Measurements from ENCODE around the gene TAF4B. TPM values are rescaled to one million over a fixed set of nuclear protein-coding genes. Genes with fewer than 3 reads are reported as not detected.
"Not testable (repeated sequence)": the region's sequence is repeated elsewhere in the genome, so short reads cannot be mapped to it uniquely, and the experiment has no call there.

The TAF4B gene
- total RNA-seq, 2 donors from 2014 or later: 2.5 to 2.7 TPM

DNA sequence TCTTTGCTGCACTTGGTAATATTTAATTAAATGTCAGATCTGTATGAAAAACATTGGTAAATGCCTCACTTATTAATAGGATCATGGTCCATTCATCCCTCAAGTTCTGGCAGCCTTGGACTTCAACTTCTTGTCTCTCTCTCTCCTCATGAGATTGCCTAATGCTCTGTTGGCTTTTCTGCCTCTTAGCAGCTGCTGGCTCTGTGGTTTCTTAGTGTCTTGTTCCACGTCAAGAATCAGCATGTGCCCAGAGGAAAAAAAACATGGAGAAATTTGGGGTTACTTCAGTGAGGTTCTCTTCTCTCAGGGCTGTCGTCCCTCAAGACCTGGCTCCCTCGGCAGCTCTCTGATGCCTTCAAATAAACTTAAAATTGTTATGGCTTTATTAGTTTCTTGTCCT, 75.4 kb downstream of the TAF4B start:
- DNase-seq: no peak
- no peaks in the 10 kb centered on the region for H3K9me3 ChIP-seq
- no peaks in the 10 kb centered on the region for H3K36me3 ChIP-seq
- H3K4me1 ChIP-seq: no peaks in the 10 kb centered on the region
- H3K27me3 ChIP-seq: no peaks in the 10 kb centered on the region
- H3K4me3 ChIP-seq: no peak overlapping the region
- no peak overlapping the region for H3K9ac ChIP-seq (ENCODE audit: low read depth in 2 of 2, low read length in 2 of 2)
- TF ChIP-seq, protein P1, sequence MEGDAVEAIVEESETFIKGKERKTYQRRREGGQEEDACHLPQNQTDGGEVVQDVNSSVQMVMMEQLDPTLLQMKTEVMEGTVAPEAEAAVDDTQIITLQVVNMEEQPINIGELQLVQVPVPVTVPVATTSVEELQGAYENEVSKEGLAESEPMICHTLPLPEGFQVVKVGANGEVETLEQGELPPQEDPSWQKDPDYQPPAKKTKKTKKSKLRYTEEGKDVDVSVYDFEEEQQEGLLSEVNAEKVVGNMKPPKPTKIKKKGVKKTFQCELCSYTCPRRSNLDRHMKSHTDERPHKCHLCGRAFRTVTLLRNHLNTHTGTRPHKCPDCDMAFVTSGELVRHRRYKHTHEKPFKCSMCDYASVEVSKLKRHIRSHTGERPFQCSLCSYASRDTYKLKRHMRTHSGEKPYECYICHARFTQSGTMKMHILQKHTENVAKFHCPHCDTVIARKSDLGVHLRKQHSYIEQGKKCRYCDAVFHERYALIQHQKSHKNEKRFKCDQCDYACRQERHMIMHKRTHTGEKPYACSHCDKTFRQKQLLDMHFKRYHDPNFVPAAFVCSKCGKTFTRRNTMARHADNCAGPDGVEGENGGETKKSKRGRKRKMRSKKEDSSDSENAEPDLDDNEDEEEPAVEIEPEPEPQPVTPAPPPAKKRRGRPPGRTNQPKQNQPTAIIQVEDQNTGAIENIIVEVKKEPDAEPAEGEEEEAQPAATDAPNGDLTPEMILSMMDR (IDR thresholded peaks at IDR 0.05): no peak
- H3K27ac ChIP-seq: no peak overlapping the region
- intact Hi-C loops (cut with DNase I): no loop called here

GRCh38 chr18:26303222-26303621, 77.0 kb downstream of the TAF4B start:
- DNase-seq; H3K4me3 ChIP-seq; H3K9me3 ChIP-seq; H3K27ac ChIP-seq; H3K36me3 ChIP-seq; H3K9ac ChIP-seq (ENCODE audit: low read depth in 2 of 2, low read length in 2 of 2); intact Hi-C loops (cut with DNase I); H3K27me3 ChIP-seq; H3K4me1 ChIP-seq: not testable (repeated sequence)

- H3K4me1 ChIP-seq: no peaks in the 10 kb centered on the region
- H3K9ac ChIP-seq (ENCODE audit: low read depth in 2 of 2, low read length in 2 of 2): no peak overlapping the region
- no peaks in the 10 kb centered on the region for H3K9me3 ChIP-seq
- TF ChIP-seq, protein P1 (IDR thresholded peaks at IDR 0.05): no peak
- H3K4me3 ChIP-seq: no peak overlapping the region
- no peak for DNase-seq
- no peaks in the 10 kb centered on the region for H3K36me3 ChIP-seq
- intact Hi-C loops (cut with DNase I): no loop called here
- H3K27me3 ChIP-seq: no peaks in the 10 kb centered on the region
- no peak overlapping the region for H3K27ac ChIP-seq
These were observed 78.3 kb downstream of the TAF4B start for GRCh38 chr18:26304511-26304910.

DNA sequence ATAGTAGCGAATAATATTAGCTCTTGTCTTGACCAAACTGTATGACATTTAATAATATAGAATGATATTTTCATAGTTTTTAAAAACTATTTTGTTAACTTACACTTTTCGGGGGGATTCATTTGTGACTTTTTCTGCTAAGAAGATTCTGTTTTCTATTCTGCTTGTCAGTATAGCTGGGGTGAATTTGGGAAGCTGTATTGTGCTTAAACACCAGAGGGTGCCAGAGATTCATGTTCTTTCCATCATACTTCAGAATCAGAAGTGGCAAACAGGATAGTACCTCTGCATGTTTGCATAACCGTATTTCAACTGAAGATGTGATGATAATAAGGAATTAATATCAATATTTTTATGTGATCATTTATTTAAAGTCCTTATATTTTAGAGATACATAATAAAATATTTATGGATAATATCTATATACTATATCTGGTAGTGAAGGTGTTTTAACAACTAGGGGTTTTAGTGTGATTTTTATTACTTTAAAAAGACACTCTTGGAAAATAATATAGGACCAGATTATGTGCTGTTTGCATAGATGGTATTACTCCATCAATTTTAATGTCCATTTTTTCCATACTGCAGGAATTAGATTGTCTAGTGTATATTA, 81.0 kb downstream of the TAF4B start:
- Histone ChIP-seq H3K27me3 (no peaks in the 10 kb centered on the region), H3K4me1 (no peaks in the 10 kb centered on the region), H3K9me3 (no peaks in the 10 kb centered on the region), H3K27ac (no peak overlapping the region), H3K9ac (ENCODE audit: low read depth in 2 of 2, low read length in 2 of 2) (no peak overlapping the region), H3K36me3 (no peaks in the 10 kb centered on the region), H3K4me3 (no peak overlapping the region)
- intact Hi-C loops (cut with DNase I): loop anchor here (5.0 kb wide), 1 partner anchor 345 kb away; no protein-coding TSS in a partner anchor
- TF ChIP-seq, protein P1 (IDR thresholded peaks at IDR 0.05): peak; percentile 52
- peak; percentile 22 for DNase-seq

- Histone ChIP-seq H3K27ac (no peak overlapping the region), H3K36me3 (no peaks in the 10 kb centered on the region), H3K9me3 (no peaks in the 10 kb centered on the region), H3K9ac (ENCODE audit: low read depth in 2 of 2, low read length in 2 of 2) (no peak overlapping the region), H3K4me1 (no peaks in the 10 kb centered on the region), H3K4me3 (no peak overlapping the region), H3K27me3 (no peaks in the 10 kb centered on the region)
- TF ChIP-seq, protein P1 (IDR thresholded peaks at IDR 0.05): no peak
- DNase-seq: no peak
- intact Hi-C loops (cut with DNase I): loop anchor here (5.0 kb wide), 1 partner anchor 343 kb away; no protein-coding TSS in a partner anchor
These were observed 83.0 kb downstream of the TAF4B start for GRCh38 chr18:26309281-26309680.

DNA sequence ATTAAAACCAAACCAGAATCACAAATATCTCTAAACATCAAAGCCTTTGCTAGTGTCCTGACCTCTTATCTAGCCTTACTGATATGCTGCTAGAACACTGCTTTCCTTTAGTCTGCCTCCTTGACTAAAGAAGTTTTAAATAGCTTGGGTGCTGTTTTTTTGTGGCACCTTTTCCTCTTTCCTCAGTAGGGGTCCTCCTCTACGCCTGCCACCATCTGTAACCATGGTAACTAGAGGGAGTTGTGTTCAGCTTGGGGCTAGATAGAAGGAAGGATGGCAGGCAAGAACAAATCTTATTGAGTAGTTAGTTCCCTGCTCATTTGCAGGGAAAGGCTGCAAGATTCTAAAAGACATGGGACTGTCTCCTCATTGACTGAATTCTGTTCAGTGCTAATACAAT, 86.0 kb downstream of the TAF4B start:
- intact Hi-C loops (cut with DNase I): loop anchor here (10.0 kb wide), 1 partner anchor 243 kb away; no protein-coding TSS in a partner anchor
- Histone ChIP-seq H3K27ac (no peak overlapping the region), H3K36me3 (no peaks in the 10 kb centered on the region), H3K9ac (ENCODE audit: low read depth in 2 of 2, low read length in 2 of 2) (no peak overlapping the region), H3K27me3 (no peaks in the 10 kb centered on the region), H3K4me1 (no peaks in the 10 kb centered on the region), H3K9me3 (no peaks in the 10 kb centered on the region), H3K4me3 (no peak overlapping the region)
- DNase-seq: no peak
- TF ChIP-seq, protein P1 (IDR thresholded peaks at IDR 0.05): no peak
